HEK293T (cell line): ENCODE measurements around the gene PPP1R37.

ENCODE experiments used
- ARNT ChIP-seq: fragments of 450-650 bp; IDR thresholded peaks from 2 replicates; pipeline ENCODE4 v1.6.1; 2017; ENCODE audit warnings: mild to moderate bottlenecking
- CTBP1 ChIP-seq: fragments of 450-650 bp; IDR thresholded peaks from 2 replicates; pipeline ENCODE4 v1.6.1; 2016; ENCODE audit warnings: borderline replicate concordance
- SP1 ChIP-seq: fragments of 450-650 bp; IDR thresholded peaks from 2 replicates; pipeline ENCODE4 v1.6.1; 2017
- SUZ12 ChIP-seq: fragments of 450-650 bp; IDR thresholded peaks from 2 replicates; pipeline ENCODE4 v1.6.1; 2016; ENCODE audit warnings: mild to moderate bottlenecking
- ZNF384 ChIP-seq: fragments of 450-650 bp; IDR thresholded peaks from 2 replicates; pipeline ENCODE4 v1.6.1; 2016

DNA sequence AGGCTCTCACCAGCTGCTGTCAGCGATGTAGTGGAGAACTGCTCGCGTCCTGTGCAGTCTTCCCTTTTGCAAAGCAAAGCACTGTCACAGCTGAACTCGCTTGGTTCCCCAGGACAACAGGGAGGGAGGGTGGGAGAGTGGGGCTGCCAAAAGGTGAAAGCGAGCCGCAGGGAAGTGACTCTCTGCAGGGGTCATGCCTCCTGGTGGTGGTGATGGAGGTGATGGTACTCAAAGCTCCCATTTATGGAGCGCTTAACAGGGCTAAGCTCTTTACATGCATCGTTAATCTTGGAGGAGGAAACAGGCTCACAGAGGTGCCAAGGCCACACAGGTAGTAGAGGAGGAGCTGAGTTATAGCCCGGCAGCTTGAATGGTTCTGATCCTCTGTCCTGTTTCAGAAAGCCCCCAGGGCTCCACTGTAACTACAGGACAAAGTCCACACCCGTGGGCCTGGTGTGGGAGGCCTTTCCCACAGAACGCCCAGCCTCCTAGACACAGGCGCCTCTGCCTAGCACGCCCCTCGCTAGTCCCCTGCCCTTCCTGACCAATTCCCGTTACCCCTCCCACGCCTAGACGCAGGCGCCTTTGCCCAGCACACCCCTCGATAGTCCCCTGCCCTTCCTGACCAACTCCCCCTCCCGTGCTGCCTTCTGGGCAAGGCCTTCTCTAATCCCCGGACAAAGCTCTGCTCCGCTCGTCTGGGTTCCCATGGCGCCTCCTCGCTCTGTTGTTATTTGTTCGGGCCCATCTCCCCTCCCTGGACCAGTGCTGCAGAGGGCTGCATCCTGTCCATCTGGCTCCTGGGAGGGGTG, 10.7 kb downstream of the PPP1R37 start:
- no peak for TF ChIP-seq SP1
- no peak for TF ChIP-seq CTBP1
- TF ChIP-seq ZNF384 = no peak
- no peak for TF ChIP-seq ARNT
- no peak for TF ChIP-seq SUZ12
